ENCODE results near the gene KIF3B. TPM values are rescaled to one million over a fixed set of nuclear protein-coding genes. Genes with fewer than 3 reads are reported as not detected.

Gene KIF3B
- total and polyA plus RNA-seq, 2 donors from 2014 or later = 31.6 to 62.2 TPM

DNA sequence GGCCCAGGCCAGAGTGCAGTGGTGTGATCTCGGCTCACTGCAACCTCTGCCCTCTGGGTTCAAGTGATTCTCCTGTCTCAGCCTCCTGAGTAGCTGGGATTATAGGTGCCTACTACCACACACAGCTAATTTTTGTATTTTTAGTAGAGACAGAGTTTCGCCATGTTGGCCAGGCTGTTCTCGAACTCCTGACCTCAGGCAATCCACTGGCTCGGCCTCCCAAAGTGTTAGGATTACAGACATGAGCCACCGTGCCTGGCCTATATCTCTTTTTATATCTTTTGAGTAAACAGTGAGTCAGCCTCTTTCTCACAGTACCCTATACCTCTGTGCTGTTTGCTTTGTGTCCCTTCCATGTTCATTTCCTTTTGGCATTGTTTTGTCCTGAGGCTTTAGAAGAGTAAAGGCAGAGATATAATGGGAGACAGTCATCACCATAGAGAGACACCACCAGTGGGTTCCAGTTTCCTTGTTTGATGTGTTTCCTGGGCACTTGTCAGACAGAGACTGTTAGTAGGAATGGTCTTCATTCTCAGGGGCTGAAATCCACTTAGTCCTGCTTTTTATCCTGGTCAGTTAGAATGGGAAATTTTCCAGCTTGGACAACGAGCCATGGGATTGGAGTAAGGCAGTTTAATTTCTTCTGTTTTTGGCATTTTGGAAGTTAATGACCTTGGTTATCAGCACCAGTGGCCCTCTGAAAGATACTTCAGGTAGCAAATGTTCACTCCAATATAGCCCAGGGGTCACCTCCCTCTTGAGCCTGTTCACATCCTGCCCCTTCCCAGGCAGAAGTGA, 48.5 kb downstream of the KIF3B start:
- no peak overlapping the region for H3K9ac ChIP-seq (ENCODE audit: low read length in 3 of 3)
- no peak for FAIRE-seq

DNA sequence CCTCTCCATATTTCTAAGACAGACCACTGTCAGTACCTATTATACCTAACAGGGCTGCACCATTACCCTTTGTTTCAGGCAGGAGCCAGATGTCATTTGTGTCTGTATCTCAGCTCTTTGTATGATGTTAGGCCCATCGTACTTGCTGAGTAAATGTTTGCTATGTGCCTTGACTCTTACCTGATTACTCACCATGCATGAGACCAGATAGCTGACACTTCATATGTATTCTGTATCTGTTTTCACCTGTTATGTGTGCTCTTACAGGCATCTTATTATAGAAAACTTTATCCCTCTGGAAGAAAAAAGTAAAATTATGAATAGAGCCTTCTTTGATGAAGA, 49.0 kb downstream of the KIF3B start:
- Histone ChIP-seq H3K4me3 (ENCODE audit: low read length in 3 of 3) (no peak overlapping the region), H3K27ac (ENCODE audit: low read depth in 2 of 2, low read length in 2 of 2) (peak overlapping the region in 1 of 2 donors; percentile 41), H3K36me3 (ENCODE audit: control insufficient read depth in 2 of 3, insufficient read depth in 3 of 3, low read length in 3 of 3) (peaks cover 0 to 8% (median 4%) of the 10 kb centered on the region in 3 donors), H3K27me3 (ENCODE audit: control insufficient read depth, insufficient read depth, low read length) (no peaks in the 10 kb centered on the region), H3K9me3 (ENCODE audit: control insufficient read depth in 2 of 3, insufficient read depth in 1 of 3, low read length in 3 of 3) (no peaks in the 10 kb centered on the region), H3K9ac (ENCODE audit: low read length in 3 of 3) (no peak overlapping the region), H3K4me1 (ENCODE audit: control insufficient read depth in 2 of 3, insufficient read depth in 2 of 3, low read depth in 1 of 3, low read length in 3 of 3) (peaks cover 0 to 8% (median 5%) of the 10 kb centered on the region in 3 donors)
- TF ChIP-seq, protein P1, sequence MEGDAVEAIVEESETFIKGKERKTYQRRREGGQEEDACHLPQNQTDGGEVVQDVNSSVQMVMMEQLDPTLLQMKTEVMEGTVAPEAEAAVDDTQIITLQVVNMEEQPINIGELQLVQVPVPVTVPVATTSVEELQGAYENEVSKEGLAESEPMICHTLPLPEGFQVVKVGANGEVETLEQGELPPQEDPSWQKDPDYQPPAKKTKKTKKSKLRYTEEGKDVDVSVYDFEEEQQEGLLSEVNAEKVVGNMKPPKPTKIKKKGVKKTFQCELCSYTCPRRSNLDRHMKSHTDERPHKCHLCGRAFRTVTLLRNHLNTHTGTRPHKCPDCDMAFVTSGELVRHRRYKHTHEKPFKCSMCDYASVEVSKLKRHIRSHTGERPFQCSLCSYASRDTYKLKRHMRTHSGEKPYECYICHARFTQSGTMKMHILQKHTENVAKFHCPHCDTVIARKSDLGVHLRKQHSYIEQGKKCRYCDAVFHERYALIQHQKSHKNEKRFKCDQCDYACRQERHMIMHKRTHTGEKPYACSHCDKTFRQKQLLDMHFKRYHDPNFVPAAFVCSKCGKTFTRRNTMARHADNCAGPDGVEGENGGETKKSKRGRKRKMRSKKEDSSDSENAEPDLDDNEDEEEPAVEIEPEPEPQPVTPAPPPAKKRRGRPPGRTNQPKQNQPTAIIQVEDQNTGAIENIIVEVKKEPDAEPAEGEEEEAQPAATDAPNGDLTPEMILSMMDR (IDR thresholded peaks at IDR 0.05; ENCODE audit: borderline replicate concordance, extremely low read depth, insufficient read depth) = no peak
- FAIRE-seq (no peak), DNase-seq (no peak)
- intact Hi-C loops (cut with DNase I) = no loop called here

More for the DNA sequence above, 48.5 kb downstream of the KIF3B start:
- Histone ChIP-seq H3K9me3 (ENCODE audit: control insufficient read depth in 2 of 3, insufficient read depth in 1 of 3, low read length in 3 of 3) (no peaks in the 10 kb centered on the region), H3K36me3 (ENCODE audit: control insufficient read depth in 2 of 3, insufficient read depth in 3 of 3, low read length in 3 of 3) (peaks cover 0 to 6% (median 4%) of the 10 kb centered on the region in 3 donors), H3K27ac (ENCODE audit: low read depth in 2 of 2, low read length in 2 of 2) (peak overlapping the region in 1 of 2 donors; percentile 41), H3K4me3 (ENCODE audit: low read length in 3 of 3) (no peak overlapping the region), H3K4me1 (ENCODE audit: control insufficient read depth in 2 of 3, insufficient read depth in 2 of 3, low read depth in 1 of 3, low read length in 3 of 3) (peaks cover 0 to 3% (median 0%) of the 10 kb centered on the region in 3 donors), H3K27me3 (ENCODE audit: control insufficient read depth, insufficient read depth, low read length) (no peaks in the 10 kb centered on the region)
- intact Hi-C loops (cut with DNase I) = no loop called here
- DNase-seq = no peak
- TF ChIP-seq, protein P1 (IDR thresholded peaks at IDR 0.05; ENCODE audit: borderline replicate concordance, extremely low read depth, insufficient read depth) = no peak

DNA sequence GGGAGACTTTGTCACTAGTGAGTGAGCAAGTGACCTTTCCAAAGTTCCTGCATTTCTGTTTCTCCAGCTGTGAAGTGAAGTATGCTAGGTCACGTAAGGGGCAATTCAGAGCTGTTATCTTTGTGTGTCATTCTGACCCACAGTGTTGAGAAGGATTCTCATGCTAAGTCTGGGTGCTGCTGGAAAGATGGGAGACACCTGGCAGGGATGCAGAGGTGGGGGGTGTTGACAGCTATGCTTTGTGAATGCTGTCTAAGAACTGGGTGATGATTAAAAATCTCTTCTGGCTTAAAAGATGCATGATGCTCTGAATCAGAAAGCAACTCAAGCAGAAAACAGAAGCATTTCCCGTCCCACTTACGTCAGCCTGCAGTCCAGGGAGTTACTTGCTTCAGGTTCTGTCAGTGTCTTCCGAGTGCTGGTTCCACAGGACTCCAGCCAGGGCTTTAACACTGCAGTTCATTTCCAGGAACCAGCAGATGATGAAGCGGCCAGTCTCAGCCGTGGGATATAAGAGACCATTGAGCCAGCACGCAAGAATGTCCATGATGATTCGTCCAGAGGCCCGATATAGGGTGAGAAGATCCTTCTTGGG, 49.7 kb downstream of the KIF3B start:
- H3K4me3 ChIP-seq (ENCODE audit: low read length in 3 of 3) = no peak overlapping the region
- TF ChIP-seq, protein P1 (IDR thresholded peaks at IDR 0.05; ENCODE audit: borderline replicate concordance, extremely low read depth, insufficient read depth) = no peak
- intact Hi-C loops (cut with DNase I) = no loop called here
- no peak for DNase-seq
- peaks cover 0 to 13% (median 6%) of the 10 kb centered on the region in 3 donors for H3K4me1 ChIP-seq (ENCODE audit: control insufficient read depth in 2 of 3, insufficient read depth in 2 of 3, low read depth in 1 of 3, low read length in 3 of 3)
- H3K9me3 ChIP-seq (ENCODE audit: control insufficient read depth in 2 of 3, insufficient read depth in 1 of 3, low read length in 3 of 3) = no peaks in the 10 kb centered on the region
- H3K36me3 ChIP-seq (ENCODE audit: control insufficient read depth in 2 of 3, insufficient read depth in 3 of 3, low read length in 3 of 3) = peaks cover 0 to 13% (median 4%) of the 10 kb centered on the region in 3 donors
- H3K9ac ChIP-seq (ENCODE audit: low read length in 3 of 3) = no peak overlapping the region
- no peak for FAIRE-seq
- H3K27ac ChIP-seq (ENCODE audit: low read depth in 2 of 2, low read length in 2 of 2) = no peak overlapping the region
- H3K27me3 ChIP-seq (ENCODE audit: control insufficient read depth, insufficient read depth, low read length) = no peaks in the 10 kb centered on the region
